Esophagus squamous epithelium (tissue), 5 donors: Measurements from ENCODE around the gene CD22. TPM values are rescaled to one million over a fixed set of nuclear protein-coding genes. Genes with fewer than 3 reads are reported as not detected.

Experiments
- DNase-seq: peaks from one replicate; lab custom pipeline; 2025; lab: John Stamatoyannopoulos, UW
- H3K27ac ChIP-seq, 4 donors: fragments of 200-600 bp; sonication (generic); one replicate each; pipeline ENCODE4 v1.5.1; 2016 to 2019; ENCODE audit warnings: mild to moderate bottlenecking in 1 of 4
- H3K27me3 ChIP-seq, 4 donors: fragments of 200-600 bp; sonication (generic); 1 replicate in 3 of 4; 2 replicates in 1 of 4; pipeline versions ENCODE4 v1.5.1 to v1.6.0; 2017 to 2021; ENCODE audit warnings: antibody characterized with exemption in 1 of 4
- H3K36me3 ChIP-seq, 3 donors: fragments of 200-600 bp; sonication (generic); one replicate each; pipeline ENCODE4 v1.5.1; 2016 to 2019
- H3K4me1 ChIP-seq, 3 donors: fragments of 200-600 bp; sonication (generic); one replicate each; pipeline ENCODE4 v1.5.1; 2017 to 2019
- H3K4me3 ChIP-seq, 4 donors: fragments of 200-600 bp; sonication (generic); 1 replicate in 3 of 4; 2 replicates in 1 of 4; pipeline ENCODE4 v1.5.1; 2016 to 2019; ENCODE audit warnings: mild to moderate bottlenecking in 2 of 4, moderate library complexity in 1 of 4
- H3K9me3 ChIP-seq, 3 donors: fragments of 200-600 bp; sonication (generic); one replicate each; pipeline ENCODE4 v1.5.1; 2016 to 2019
- POLR2A ChIP-seq, 4 donors: fragments of 450-650 bp; IDR thresholded peaks; one replicate each; pipeline ENCODE4 v1.6.1; 2017; ENCODE audit warnings: antibody characterized with exemption in 4 of 4, mild to moderate bottlenecking in 4 of 4, moderate library complexity in 3 of 4
- WGBS, 2 donors: methylation state at CpG; one replicate each; pipeline ENCODE4 v1.1.5; 2018; 5-methylcytosine and 5-hydroxymethylcytosine counted together
- intact Hi-C: fragments of 100-400 bp; cut with DNase I; formaldehyde crosslinking; loops from one replicate; pipeline ENCODE4 v1.15.0; 2022
- total RNA-seq, 4 donors: library from RNA; depleted of rRNA; stranded (reverse); fragments of >200 nt; gene quantifications; one replicate each; pipeline ENCODE4 v1.1.0, GENCODE V29; 2016
- TF ChIP-seq, protein P1 (sequence below), 6 experiments: fragments of 450-650 bp in 4 of 6; fragments of 200-600 bp in 2 of 6; sonication (generic) in 2 of 6; IDR thresholded peaks; one replicate each; pipeline ENCODE4 v1.5.1; 2016 to 2019; ENCODE audit warnings: antibody characterized with exemption in 6 of 6, mild to moderate bottlenecking in 4 of 6, moderate library complexity in 4 of 6
- donor health status: DM: yes; HTN: yes; CAD: no.

CD22 gene
- total RNA-seq, 4 donors from 2014 or later: 0.11 to 6.1 (median 1.9) TPM

DNA sequence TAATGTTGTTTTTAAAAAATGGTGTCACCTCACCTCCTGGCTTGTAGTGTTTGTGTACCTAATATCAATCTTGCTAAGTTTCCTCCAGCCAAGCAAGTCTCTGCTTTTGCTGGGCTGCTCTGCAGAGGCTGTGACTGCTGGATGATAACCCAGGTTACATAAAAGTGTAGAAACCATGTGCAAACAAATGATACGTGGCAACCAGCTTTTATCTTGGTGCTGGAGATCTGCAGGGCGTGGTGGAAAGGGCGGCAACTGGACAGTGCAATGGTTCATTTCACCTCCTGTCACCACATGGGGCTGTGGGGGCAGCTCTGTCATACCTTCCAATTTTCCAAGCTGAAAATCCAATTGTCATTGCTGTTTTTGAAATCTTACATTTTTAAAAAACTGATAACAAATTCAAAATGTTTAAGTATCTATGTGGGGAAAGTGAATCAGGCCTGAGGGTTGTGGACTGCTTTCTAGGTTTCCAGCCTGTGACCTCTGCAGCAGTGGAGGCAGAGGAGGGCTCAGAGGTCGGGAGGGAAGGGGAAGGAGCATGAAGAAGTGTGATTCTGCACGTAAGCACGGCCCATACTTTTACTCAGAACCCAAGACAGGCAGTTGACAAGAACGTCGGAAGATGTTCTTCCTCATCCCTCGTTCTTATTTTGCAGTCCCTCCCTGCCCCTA is 51.6 kb downstream of the CD22 start:
- Histone ChIP-seq H3K9me3 (peaks cover 1 to 6% (median 2%) of the 10 kb centered on the region in 3 donors), H3K4me1 (no peaks in the 10 kb centered on the region), H3K36me3 (no peaks in the 10 kb centered on the region), H3K27me3 (peaks cover 0 to 57% (median 2%) of the 10 kb centered on the region in 4 donors), H3K4me3 (no peak overlapping the region), H3K27ac (no peak overlapping the region)
- no peak for DNase-seq
- 60% methylated on average over 9 of the region's 9 CpGs for WGBS, 2 donors
- intact Hi-C loops: no loop called here
- no peak for TF ChIP-seq POLR2A (IDR thresholded peaks at IDR 0.05)

GRCh38 chr19:35381318-35381717 is 52.3 kb downstream of the CD22 start:
- no peak for TF ChIP-seq POLR2A (IDR thresholded peaks at IDR 0.05)
- TF ChIP-seq, protein P1, sequence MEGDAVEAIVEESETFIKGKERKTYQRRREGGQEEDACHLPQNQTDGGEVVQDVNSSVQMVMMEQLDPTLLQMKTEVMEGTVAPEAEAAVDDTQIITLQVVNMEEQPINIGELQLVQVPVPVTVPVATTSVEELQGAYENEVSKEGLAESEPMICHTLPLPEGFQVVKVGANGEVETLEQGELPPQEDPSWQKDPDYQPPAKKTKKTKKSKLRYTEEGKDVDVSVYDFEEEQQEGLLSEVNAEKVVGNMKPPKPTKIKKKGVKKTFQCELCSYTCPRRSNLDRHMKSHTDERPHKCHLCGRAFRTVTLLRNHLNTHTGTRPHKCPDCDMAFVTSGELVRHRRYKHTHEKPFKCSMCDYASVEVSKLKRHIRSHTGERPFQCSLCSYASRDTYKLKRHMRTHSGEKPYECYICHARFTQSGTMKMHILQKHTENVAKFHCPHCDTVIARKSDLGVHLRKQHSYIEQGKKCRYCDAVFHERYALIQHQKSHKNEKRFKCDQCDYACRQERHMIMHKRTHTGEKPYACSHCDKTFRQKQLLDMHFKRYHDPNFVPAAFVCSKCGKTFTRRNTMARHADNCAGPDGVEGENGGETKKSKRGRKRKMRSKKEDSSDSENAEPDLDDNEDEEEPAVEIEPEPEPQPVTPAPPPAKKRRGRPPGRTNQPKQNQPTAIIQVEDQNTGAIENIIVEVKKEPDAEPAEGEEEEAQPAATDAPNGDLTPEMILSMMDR (IDR thresholded peaks at IDR 0.05): no peak
- Histone ChIP-seq H3K27ac (no peak overlapping the region), H3K36me3 (no peaks in the 10 kb centered on the region), H3K4me1 (no peaks in the 10 kb centered on the region), H3K9me3 (peaks cover 3 to 11% (median 10%) of the 10 kb centered on the region in 3 donors), H3K27me3 (peaks cover 0 to 50% (median 2%) of the 10 kb centered on the region in 4 donors), H3K4me3 (no peak overlapping the region)
- 55 to 56% methylated on average over 3 of the region's 3 CpGs for WGBS, 2 donors
- DNase-seq: no peak
- intact Hi-C loops: no loop called here

- TF ChIP-seq POLR2A (IDR thresholded peaks at IDR 0.05): no peak
- TF ChIP-seq, protein P1 (IDR thresholded peaks at IDR 0.05): no peak
- no peaks in the 10 kb centered on the region for H3K36me3 ChIP-seq
- H3K9me3 ChIP-seq: peaks cover 3 to 12% (median 10%) of the 10 kb centered on the region in 3 donors
- intact Hi-C loops: no loop called here
- peaks cover 0 to 50% (median 2%) of the 10 kb centered on the region in 4 donors for H3K27me3 ChIP-seq
- no peak overlapping the region for H3K4me3 ChIP-seq
- DNase-seq: no peak
- WGBS, 2 donors: 87% methylated on average over 6 of the region's 6 CpGs
- no peak overlapping the region for H3K27ac ChIP-seq
- no peaks in the 10 kb centered on the region for H3K4me1 ChIP-seq
Measured at GRCh38 chr19:35381926-35382325, 52.9 kb downstream of the CD22 start.

- H3K27me3 ChIP-seq: peaks cover 0 to 50% (median 2%) of the 10 kb centered on the region in 4 donors
- intact Hi-C loops: no loop called here
- no peaks in the 10 kb centered on the region for H3K4me1 ChIP-seq
- H3K9me3 ChIP-seq: peaks cover 3 to 20% (median 10%) of the 10 kb centered on the region in 3 donors
- no peak for TF ChIP-seq POLR2A (IDR thresholded peaks at IDR 0.05)
- TF ChIP-seq, protein P1 (IDR thresholded peaks at IDR 0.05): no peak
- no peak overlapping the region for H3K4me3 ChIP-seq
- DNase-seq: no peak
- 79 to 90% methylated on average over 2 of the region's 2 CpGs for WGBS, 2 donors
- no peaks in the 10 kb centered on the region for H3K36me3 ChIP-seq
- no peak overlapping the region for H3K27ac ChIP-seq
Measured at GRCh38 chr19:35383536-35383935, 54.5 kb downstream of the CD22 start.

DNA sequence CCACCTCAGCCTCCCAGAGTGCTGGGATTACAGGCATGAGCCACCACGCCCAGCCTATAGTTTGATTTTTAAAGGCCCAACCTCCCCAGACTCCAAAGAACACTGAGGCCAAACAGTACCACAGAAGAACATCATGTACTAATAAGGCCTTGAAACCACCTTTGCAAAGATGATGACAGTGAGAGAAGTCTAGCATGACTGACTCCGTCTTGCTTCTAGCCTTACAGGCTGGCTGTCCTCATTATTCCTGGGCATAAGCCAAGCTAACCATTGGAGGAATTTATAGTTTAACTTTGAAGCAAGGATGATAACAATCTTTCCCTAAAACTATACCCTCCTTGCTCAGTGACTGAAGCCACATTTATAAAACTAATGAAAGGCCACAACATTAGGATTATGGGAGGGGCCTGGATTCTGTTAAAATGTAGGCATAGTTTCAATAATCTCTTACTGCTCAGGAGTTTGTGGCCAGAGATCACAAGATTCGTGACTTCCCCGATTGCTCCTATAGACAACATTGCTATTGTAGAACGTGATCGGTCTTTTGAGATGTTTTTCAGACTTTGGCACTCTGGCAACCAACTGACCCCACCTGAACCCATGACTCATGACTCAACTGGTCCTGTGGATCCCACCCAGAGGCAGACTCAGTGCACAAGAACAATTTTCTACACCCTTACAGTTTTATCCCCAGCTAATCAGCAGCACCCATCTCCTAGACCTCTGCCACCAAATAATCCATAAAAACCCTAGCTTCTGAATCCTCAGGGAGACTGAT is 59.5 kb downstream of the CD22 start:
- no peak for TF ChIP-seq POLR2A (IDR thresholded peaks at IDR 0.05)
- TF ChIP-seq, protein P1 (IDR thresholded peaks at IDR 0.05): no peak

More for the DNA sequence above, 59.5 kb downstream of the CD22 start:
- DNase-seq: no peak
- Histone ChIP-seq H3K27me3 (peaks cover 0 to 21% (median 0%) of the 10 kb centered on the region in 4 donors), H3K36me3 (no peaks in the 10 kb centered on the region), H3K4me1 (no peaks in the 10 kb centered on the region), H3K27ac (no peak overlapping the region), H3K9me3 (peaks cover 3 to 20% (median 10%) of the 10 kb centered on the region in 3 donors), H3K4me3 (no peak overlapping the region)
- 72 to 97% methylated on average over 6 of the region's 6 CpGs for WGBS, 2 donors
- intact Hi-C loops: no loop called here
